Lower lobe of right lung (tissue), 2 donors: ENCODE results near the gene CNDP1. TPM values are rescaled to one million over a fixed set of nuclear protein-coding genes. Genes with fewer than 3 reads are reported as not detected.

Experiments used
- ATAC-seq, 2 donors: fragments of 200-7000 bp; cut with Tn5 transposase; one replicate each; pipeline ENCODE4 v1.9.1; 2020 to 2022; ENCODE audit warnings: mild to moderate bottlenecking in 2 of 2, moderate library complexity in 2 of 2
- DNase-seq: peaks from one replicate; pipeline ENCODE4 v3.0.0-alpha.2; 2020
- H3K27ac ChIP-seq: fragments of 200-600 bp; one replicate; pipeline ENCODE4 v1.8.0; 2022
- H3K27me3 ChIP-seq: fragments of 200-600 bp; one replicate; pipeline ENCODE4 v1.8.0; 2022; ENCODE audit warnings: low read depth
- H3K36me3 ChIP-seq: fragments of 200-600 bp; one replicate; pipeline ENCODE4 v1.8.0; 2022; ENCODE audit warnings: mild to moderate bottlenecking
- H3K4me1 ChIP-seq: fragments of 200-600 bp; one replicate; pipeline ENCODE4 v1.8.0; 2022
- H3K4me3 ChIP-seq: fragments of 200-600 bp; one replicate; pipeline ENCODE4 v1.8.0; 2022; ENCODE audit warnings: mild to moderate bottlenecking
- H3K9me3 ChIP-seq: fragments of 200-600 bp; one replicate; pipeline ENCODE4 v1.8.0; 2022
- intact Hi-C: fragments of 100-400 bp; cut with DNase I; formaldehyde crosslinking; loops from one replicate; pipeline ENCODE4 v1.11.0; 2022
- total RNA-seq: library from RNA; stranded (reverse); fragmentation: NEBNext Ultra II Directional; extraction: Animal tissue kit (Norgen Biotek cat#: 25700); gene quantifications from one replicate; pipeline ENCODE4 v1.2.1, GENCODE V29; 2021
- TF ChIP-seq, protein P1 (sequence below): fragments of 200-600 bp; IDR thresholded peaks from one replicate; pipeline ENCODE4 v1.8.0; 2022; ENCODE audit warnings: antibody characterized with exemption, mild to moderate bottlenecking
- donor health status: DM: no; HTN: yes; CAD: no; lungs with severe emphysema.

CNDP1 gene
- total RNA-seq, 1 donor from 2014 or later, result not detected

DNA sequence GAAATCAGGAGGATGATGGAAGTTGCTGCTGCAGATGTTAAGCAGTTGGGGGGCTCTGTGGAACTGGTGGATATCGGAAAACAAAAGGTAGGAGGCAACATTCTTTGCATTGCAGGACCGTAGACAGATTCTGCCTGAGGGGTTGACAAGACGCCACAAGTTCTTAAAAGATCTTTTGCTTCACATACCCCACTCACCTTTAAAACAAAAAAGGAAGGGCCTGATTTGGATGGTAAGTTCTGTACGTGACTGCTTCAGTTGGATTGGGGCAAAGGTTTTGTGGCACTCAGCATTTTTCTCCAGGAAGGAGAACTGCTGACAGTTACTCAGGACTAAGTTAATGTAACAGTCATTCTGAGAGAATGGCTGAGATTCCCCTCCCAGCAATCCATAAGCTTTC is 32.9 kb upstream of the CNDP1 start:
- TF ChIP-seq, protein P1, sequence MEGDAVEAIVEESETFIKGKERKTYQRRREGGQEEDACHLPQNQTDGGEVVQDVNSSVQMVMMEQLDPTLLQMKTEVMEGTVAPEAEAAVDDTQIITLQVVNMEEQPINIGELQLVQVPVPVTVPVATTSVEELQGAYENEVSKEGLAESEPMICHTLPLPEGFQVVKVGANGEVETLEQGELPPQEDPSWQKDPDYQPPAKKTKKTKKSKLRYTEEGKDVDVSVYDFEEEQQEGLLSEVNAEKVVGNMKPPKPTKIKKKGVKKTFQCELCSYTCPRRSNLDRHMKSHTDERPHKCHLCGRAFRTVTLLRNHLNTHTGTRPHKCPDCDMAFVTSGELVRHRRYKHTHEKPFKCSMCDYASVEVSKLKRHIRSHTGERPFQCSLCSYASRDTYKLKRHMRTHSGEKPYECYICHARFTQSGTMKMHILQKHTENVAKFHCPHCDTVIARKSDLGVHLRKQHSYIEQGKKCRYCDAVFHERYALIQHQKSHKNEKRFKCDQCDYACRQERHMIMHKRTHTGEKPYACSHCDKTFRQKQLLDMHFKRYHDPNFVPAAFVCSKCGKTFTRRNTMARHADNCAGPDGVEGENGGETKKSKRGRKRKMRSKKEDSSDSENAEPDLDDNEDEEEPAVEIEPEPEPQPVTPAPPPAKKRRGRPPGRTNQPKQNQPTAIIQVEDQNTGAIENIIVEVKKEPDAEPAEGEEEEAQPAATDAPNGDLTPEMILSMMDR, result no peak
- peaks cover 51% of the 10 kb centered on the region for H3K4me1 ChIP-seq
- H3K27ac ChIP-seq, result peak overlapping the region; percentile 98
- peaks cover 54% of the 10 kb centered on the region for H3K36me3 ChIP-seq
- DNase-seq, result no peak
- H3K4me3 ChIP-seq, result peak overlapping the region; percentile 39
- intact Hi-C loops, result no loop called here
- no peaks in the 10 kb centered on the region for H3K27me3 ChIP-seq
- no peaks in the 10 kb centered on the region for H3K9me3 ChIP-seq
- no peak for ATAC-seq

DNA sequence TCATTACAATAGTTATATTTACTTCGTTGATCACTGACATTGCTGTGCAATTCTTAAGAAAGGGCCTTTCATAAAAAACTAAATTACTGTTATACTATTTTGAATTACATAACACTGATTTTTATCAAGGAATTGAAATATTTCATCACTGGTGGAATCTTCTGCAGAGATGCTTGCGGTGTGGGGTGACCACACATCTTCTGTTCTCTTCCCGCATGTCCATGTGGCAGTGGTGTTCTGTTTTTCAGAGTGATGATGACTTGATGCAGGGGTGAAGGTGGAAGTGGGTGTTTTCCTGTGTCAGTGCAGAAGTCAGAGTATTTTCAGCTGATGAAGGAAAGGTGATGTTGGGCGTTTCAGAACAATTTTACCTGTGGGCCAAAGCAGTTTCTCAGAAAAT is 31.2 kb upstream of the CNDP1 start:
- H3K4me3 ChIP-seq, result no peak overlapping the region
- intact Hi-C loops, result no loop called here
- TF ChIP-seq, protein P1, result no peak
- H3K27me3 ChIP-seq, result no peaks in the 10 kb centered on the region
- DNase-seq (no peak), ATAC-seq (no peak)
- no peaks in the 10 kb centered on the region for H3K9me3 ChIP-seq
- peaks cover 36% of the 10 kb centered on the region for H3K4me1 ChIP-seq
- no peak overlapping the region for H3K27ac ChIP-seq
- H3K36me3 ChIP-seq, result peaks cover 71% of the 10 kb centered on the region

DNA sequence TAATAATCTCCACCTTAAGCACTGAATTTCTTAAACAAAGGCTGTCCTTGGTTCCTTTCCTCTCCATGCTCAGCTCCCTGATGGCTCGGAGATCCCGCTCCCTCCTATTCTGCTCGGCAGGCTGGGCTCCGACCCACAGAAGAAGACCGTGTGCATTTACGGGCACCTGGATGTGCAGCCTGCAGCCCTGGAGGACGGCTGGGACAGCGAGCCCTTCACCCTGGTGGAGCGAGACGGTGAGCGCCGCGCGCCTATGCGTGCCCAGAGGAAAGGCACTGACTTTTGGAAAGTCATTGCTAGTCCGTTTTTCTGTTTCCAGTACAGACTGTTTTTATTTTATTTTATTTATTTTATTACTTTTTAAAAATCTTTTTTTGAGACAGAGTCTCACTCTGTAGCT is 28.5 kb upstream of the CNDP1 start:
- Histone ChIP-seq H3K4me3 (no peak overlapping the region), H3K9me3 (no peaks in the 10 kb centered on the region), H3K4me1 (peaks cover 16% of the 10 kb centered on the region), H3K36me3 (peaks cover 98% of the 10 kb centered on the region), H3K27ac (no peak overlapping the region), H3K27me3 (no peaks in the 10 kb centered on the region)
- no peak for ATAC-seq
- TF ChIP-seq, protein P1, result no peak
- intact Hi-C loops, result no loop called here
- DNase-seq, result no peak

DNA sequence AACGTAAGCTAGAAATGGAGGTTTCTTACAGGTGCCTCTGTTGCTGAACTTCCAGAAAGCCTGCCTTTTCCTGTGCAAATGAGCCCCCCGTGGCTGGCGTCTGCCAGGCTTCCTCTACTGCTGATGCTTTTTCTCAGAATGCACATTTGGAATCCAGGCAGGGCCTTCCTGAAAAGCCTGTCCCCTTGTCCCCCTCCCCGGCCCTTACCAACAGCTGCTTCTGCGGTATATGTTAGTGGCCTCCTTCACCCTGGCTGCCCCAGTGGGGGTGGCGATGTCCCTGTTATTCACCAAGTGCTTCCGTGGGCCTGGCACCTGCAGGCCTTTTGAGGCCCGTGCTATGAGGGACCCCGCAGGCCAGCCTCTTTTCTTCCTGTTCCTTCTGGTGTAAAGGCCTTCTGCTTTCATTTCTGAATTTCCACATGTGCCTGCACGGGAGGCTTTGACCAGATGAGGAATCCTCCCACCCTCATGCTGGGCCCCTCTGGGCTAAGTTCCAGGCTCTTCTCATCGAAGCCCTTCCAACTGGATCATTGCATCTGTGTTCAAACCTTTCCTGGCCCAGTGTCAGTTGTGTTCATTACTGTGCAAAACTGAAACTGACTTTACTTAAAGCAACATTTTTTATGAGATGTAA is 27.7 kb upstream of the CNDP1 start:
- H3K4me1 ChIP-seq, result peaks cover 8% of the 10 kb centered on the region

DNA sequence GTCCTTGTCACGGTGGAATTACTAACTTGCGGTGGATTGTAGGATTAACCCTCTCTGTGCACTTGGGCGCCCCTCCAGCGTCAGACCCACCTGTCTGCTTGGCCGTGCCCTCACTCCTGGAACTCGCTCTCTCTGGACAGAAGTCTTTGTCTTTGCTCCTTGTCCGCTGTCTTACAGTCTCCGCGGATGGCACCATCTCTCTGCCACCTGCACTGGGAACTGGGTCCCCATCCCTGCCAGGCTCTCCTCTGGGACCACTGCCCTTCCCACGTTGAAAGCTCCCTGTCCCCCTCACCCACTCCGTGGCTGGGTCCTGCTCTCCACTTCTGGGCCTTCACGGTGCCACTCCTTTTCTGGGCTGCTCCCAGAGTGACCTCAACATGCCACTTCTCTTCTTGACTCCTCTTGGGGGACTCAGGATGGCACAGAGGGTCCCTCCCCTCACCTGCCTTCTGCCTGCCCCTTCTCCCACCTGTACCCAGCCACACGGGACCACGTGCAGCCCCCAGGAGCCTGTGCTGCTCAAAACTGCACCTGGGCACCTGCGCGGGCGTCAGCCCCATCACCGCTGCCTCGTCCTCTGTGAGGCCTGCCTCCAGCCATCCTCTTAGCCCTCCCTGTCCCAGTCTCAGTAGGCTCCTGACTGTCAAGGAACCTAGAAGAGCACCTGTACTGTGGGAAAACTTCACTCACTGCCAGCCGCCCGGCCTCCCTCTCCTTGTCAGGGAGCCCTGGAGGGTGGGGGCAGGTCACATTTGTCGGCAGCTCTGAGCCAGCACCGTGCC is 27.0 kb upstream of the CNDP1 start:
- DNase-seq (no peak), ATAC-seq (no peak)
- no peaks in the 10 kb centered on the region for H3K9me3 ChIP-seq
- no peaks in the 10 kb centered on the region for H3K27me3 ChIP-seq
- no peak overlapping the region for H3K4me3 ChIP-seq
- H3K27ac ChIP-seq, result no peak overlapping the region
- H3K4me1 ChIP-seq, result peaks cover 6% of the 10 kb centered on the region
- peaks cover 98% of the 10 kb centered on the region for H3K36me3 ChIP-seq
- TF ChIP-seq, protein P1, result no peak
- intact Hi-C loops, result no loop called here

More for the DNA sequence above, 27.7 kb upstream of the CNDP1 start:
- TF ChIP-seq, protein P1, result no peak
- H3K27me3 ChIP-seq, result no peaks in the 10 kb centered on the region
- intact Hi-C loops, result no loop called here
- H3K9me3 ChIP-seq, result no peaks in the 10 kb centered on the region
- ATAC-seq, result no peak
- DNase-seq, result no peak
- no peak overlapping the region for H3K27ac ChIP-seq
- H3K4me3 ChIP-seq, result no peak overlapping the region
- H3K36me3 ChIP-seq, result peaks cover 98% of the 10 kb centered on the region
